Neural cell (in vitro differentiated cells): ENCODE measurements around the gene ARHGAP42. TPM values are rescaled to one million over a fixed set of nuclear protein-coding genes. Genes with fewer than 3 reads are reported as not detected.

Experiments
- H2AFZ ChIP-seq: fragments of 200-600, 300-800 bp; sonication (generic), shearing (Covaris generic); 2 replicates; pipeline ENCODE4 v1.6.0; 2014; ENCODE audit warnings: low read depth, mild to moderate bottlenecking, antibody characterized with exemption, low read length, moderate library complexity
- H3F3A ChIP-seq: fragments of 200-600 bp; shearing (Covaris generic); 2 replicates; pipeline ENCODE4 v1.6.1; 2016; ENCODE audit warnings: mild to moderate bottlenecking, moderate library complexity, mixed read lengths, antibody characterized with exemption, low read length; ENCODE audit not compliant: insufficient read depth, poor library complexity, severe bottlenecking
- H3K27ac ChIP-seq: fragments of 200-600, 300-800 bp; sonication (generic), shearing (Covaris generic); 2 replicates; pipeline ENCODE4 v1.5.1; 2014; ENCODE audit warnings: mild to moderate bottlenecking, low read length, moderate library complexity
- H3K27me3 ChIP-seq: fragments of 300-800, 200-600 bp; sonication (generic), shearing (Covaris generic); 2 replicates; pipeline ENCODE4 v1.6.0; 2014; ENCODE audit warnings: mild to moderate bottlenecking, low read depth, low read length, moderate library complexity; ENCODE audit not compliant: insufficient read depth
- H3K36me3 ChIP-seq: fragments of 300-800, 200-600 bp; sonication (generic), shearing (Covaris generic); 2 replicates; pipeline ENCODE4 v1.5.1; 2014; ENCODE audit warnings: mild to moderate bottlenecking, antibody characterized with exemption, low read length, moderate library complexity; ENCODE audit not compliant: insufficient read depth
- H3K4me2 ChIP-seq: fragments of 300-800, 200-600 bp; sonication (generic), shearing (Covaris generic); 2 replicates; pipeline ENCODE4 v1.6.0; 2014; ENCODE audit warnings: mild to moderate bottlenecking, low read length
- H3K4me3 ChIP-seq: fragments of 300-800, 200-600 bp; sonication (generic), shearing (Covaris generic); 2 replicates; pipeline ENCODE4 v1.5.1; 2014; ENCODE audit warnings: mild to moderate bottlenecking, low read length, moderate library complexity
- H3K79me2 ChIP-seq: fragments of 200-600 bp; shearing (Covaris generic); replicated peaks from 2 replicates; pipeline ENCODE4 v1.6.0; 2014; ENCODE audit warnings: mild to moderate bottlenecking, low read length, moderate library complexity; ENCODE audit not compliant: insufficient read depth
- H3K9ac ChIP-seq: fragments of 300-800, 200-600 bp; sonication (generic), shearing (Covaris generic); 2 replicates; pipeline ENCODE4 v1.6.1; 2016; ENCODE audit warnings: mild to moderate bottlenecking, low read length, mixed read lengths
- H3K9me2 ChIP-seq: fragments of 200-600 bp; shearing (Covaris generic); 2 replicates; pipeline ENCODE4 v1.6.1; 2016; ENCODE audit warnings: mild to moderate bottlenecking, low read length, mixed read lengths; ENCODE audit not compliant: insufficient read depth
- H3K9me3 ChIP-seq: fragments of 200-600, 300-800 bp; sonication (generic), shearing (Covaris generic); 2 replicates; pipeline ENCODE4 v1.6.1; 2016; ENCODE audit warnings: mild to moderate bottlenecking, mixed run types, low read length, moderate library complexity, mixed read lengths
- H4K20me1 ChIP-seq: fragments of 200-600 bp; shearing (Covaris generic); 2 replicates; pipeline ENCODE4 v1.6.1; 2016; ENCODE audit warnings: mild to moderate bottlenecking, mixed run types; ENCODE audit not compliant: insufficient read depth
- CTCF ChIP-seq: fragments of 450-650 bp; IDR thresholded peaks from 2 replicates; pipeline ENCODE4 v1.5.1; 2014; ENCODE audit warnings: antibody characterized with exemption, mild to moderate bottlenecking, moderate library complexity; ENCODE audit not compliant: poor library complexity, severe bottlenecking
- EP300 ChIP-seq: fragments of 450-650 bp; conservative IDR thresholded peaks from 2 replicates; pipeline ENCODE4 v1.6.1; 2014; ENCODE audit warnings: antibody characterized with exemption, mild to moderate bottlenecking, moderate library complexity; ENCODE audit not compliant: poor library complexity, severe bottlenecking
- EZH2 ChIP-seq: fragments of 200-600, 300-800 bp; shearing (Covaris generic), sonication (generic); IDR thresholded peaks from 2 replicates; pipeline ENCODE4 v1.6.1; 2014; ENCODE audit warnings: antibody characterized with exemption, low read length, borderline replicate concordance, mild to moderate bottlenecking; ENCODE audit not compliant: insufficient read depth, poor library complexity, severe bottlenecking
- MXI1 ChIP-seq: fragments of 450-650 bp; conservative IDR thresholded peaks from 2 replicates; pipeline ENCODE4 v1.6.1; 2014; ENCODE audit warnings: antibody characterized with exemption, mild to moderate bottlenecking; ENCODE audit not compliant: poor library complexity, severe bottlenecking
- POLR2AphosphoS5 ChIP-seq: IDR thresholded peaks from 2 replicates; pipeline ENCODE4 v1.6.1; 2012
- RAD21 ChIP-seq: fragments of 450-650 bp; conservative IDR thresholded peaks from 2 replicates; pipeline ENCODE4 v1.6.1; 2014; ENCODE audit warnings: antibody characterized with exemption, mild to moderate bottlenecking, moderate library complexity
- REST ChIP-seq: IDR thresholded peaks from 2 replicates; pipeline ENCODE4 v1.6.1; 2012; ENCODE audit warnings: borderline replicate concordance
- SMC3 ChIP-seq: fragments of 450-650 bp; conservative IDR thresholded peaks from 2 replicates; pipeline ENCODE4 v1.6.1; 2014; ENCODE audit warnings: antibody characterized with exemption, mild to moderate bottlenecking, moderate library complexity; ENCODE audit not compliant: poor library complexity
- TAF1 ChIP-seq: IDR thresholded peaks from 2 replicates; pipeline ENCODE4 v1.6.1; 2012; ENCODE audit warnings: low read depth
- polyA plus RNA-seq: library from polyadenylated mRNA; depleted of rRNA; stranded (reverse); fragments of >200 nt; gene quantifications from 2 replicates; pipeline ENCODE4 v1.2.3, GENCODE V29; 2014

Gene ARHGAP42
- polyA plus RNA-seq, 1 donor from 2014 or later, result 0.64 TPM

GRCh38 chr11:100930185-100930778 is 243.2 kb downstream of the ARHGAP42 start:
- no peaks in the 10 kb centered on the region for H3K9me2 ChIP-seq
- no peak overlapping the region for H3K4me2 ChIP-seq
- no peaks in the 10 kb centered on the region for H3K36me3 ChIP-seq
- no peaks in the 10 kb centered on the region for H3K27me3 ChIP-seq
- no peak overlapping the region for H3K4me3 ChIP-seq
- H3K9ac ChIP-seq, result no peak overlapping the region
- H3F3A ChIP-seq, result no peaks in the 10 kb centered on the region
- no peaks in the 10 kb centered on the region for H3K79me2 ChIP-seq
- peak; percentile 79 for TF ChIP-seq SMC3
- TF ChIP-seq CTCF, result peak; percentile 80
- peak; percentile 80 for TF ChIP-seq RAD21
- TF ChIP-seq MXI1, result no peak
- TF ChIP-seq POLR2AphosphoS5, result no peak
- TF ChIP-seq TAF1, result no peak
- no peaks in the 10 kb centered on the region for H4K20me1 ChIP-seq
- no peak overlapping the region for H3K27ac ChIP-seq
- H3K9me3 ChIP-seq, result no peaks in the 10 kb centered on the region
- no peak overlapping the region for H2AFZ ChIP-seq

DNA sequence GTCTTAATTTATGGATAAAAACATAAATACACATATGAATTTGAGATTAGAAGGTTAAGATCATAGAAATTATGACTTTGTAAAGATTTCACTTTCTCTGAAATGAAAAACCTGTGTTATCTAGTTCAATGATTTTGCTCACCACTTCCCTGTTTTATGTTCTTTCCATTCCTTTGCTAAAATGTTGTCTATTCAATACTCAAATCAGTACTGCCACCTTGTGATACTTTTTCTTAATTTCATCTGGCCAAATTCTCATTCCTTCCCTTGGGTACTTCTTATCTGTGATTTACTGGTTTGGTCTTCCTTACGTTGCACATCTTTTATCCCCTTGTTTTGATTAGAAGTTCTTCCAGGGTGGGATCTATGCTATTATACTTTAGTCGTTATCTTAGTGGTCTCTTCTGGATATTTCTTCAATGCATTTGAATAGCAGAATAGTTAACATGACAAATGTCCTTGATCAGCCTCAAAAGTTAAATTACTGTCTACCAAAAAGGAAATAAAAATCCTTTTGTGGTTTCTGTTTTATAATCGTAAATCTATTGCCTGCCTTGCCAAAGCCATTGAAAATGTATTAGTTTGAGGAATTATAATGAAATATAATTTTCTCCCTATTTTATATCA is 245.5 kb downstream of the ARHGAP42 start:
- no peak overlapping the region for H2AFZ ChIP-seq
- no peak overlapping the region for H3K4me3 ChIP-seq
- H3K9me3 ChIP-seq, result no peaks in the 10 kb centered on the region
- H3K79me2 ChIP-seq, result no peaks in the 10 kb centered on the region
- H3K27me3 ChIP-seq, result no peaks in the 10 kb centered on the region
- no peaks in the 10 kb centered on the region for H4K20me1 ChIP-seq
- no peak overlapping the region for H3K4me2 ChIP-seq
- H3K9ac ChIP-seq, result no peak overlapping the region
- no peaks in the 10 kb centered on the region for H3K9me2 ChIP-seq
- no peak overlapping the region for H3K27ac ChIP-seq
- peak; percentile 59 for TF ChIP-seq RAD21
- no peak for TF ChIP-seq EZH2
- TF ChIP-seq EP300, result no peak
- TF ChIP-seq SMC3, result peak; percentile 65
- no peak for TF ChIP-seq TAF1
- peak; percentile 58 for TF ChIP-seq CTCF
- TF ChIP-seq REST, result no peak
- TF ChIP-seq MXI1, result no peak
- TF ChIP-seq POLR2AphosphoS5, result no peak
- H3K36me3 ChIP-seq, result no peaks in the 10 kb centered on the region
- H3F3A ChIP-seq, result no peaks in the 10 kb centered on the region
